CD4-positive, alpha-beta T cell (primary cell): ENCODE results near the gene MAST4. TPM values are rescaled to one million over a fixed set of nuclear protein-coding genes. Genes with fewer than 3 reads are reported as not detected.

Experiments used
- ATAC-seq: fragments of 200-7000 bp; cut with Tn5 transposase; one replicate; pipeline ENCODE4 v1.10.0; 2022; ENCODE audit warnings: mild to moderate bottlenecking; ENCODE audit not compliant: poor library complexity
- CTCF ChIA-PET: fragments of 350-600 bp; sonication (Branson Sonifier 250); formaldehyde crosslinking; loops from one replicate; lab custom pipeline; 2021; ENCODE audit warnings: antibody characterized with exemption, inconsistent platforms; lab: Charles Lee
- POLR2A ChIA-PET: fragments of 350-600 bp; sonication (Branson Sonifier 250); formaldehyde crosslinking; loops from one replicate; lab custom pipeline; 2021; ENCODE audit warnings: antibody characterized with exemption, inconsistent platforms; lab: Charles Lee
- DNase-seq, 14 experiments: peaks; one replicate each; pipeline ENCODE4 v3.0.0-alpha.2; 2013 to 2020; ENCODE audit warnings: mixed read lengths in 2 of 14
- H3K27ac ChIP-seq, 2 donors: one replicate each; pipeline versions ENCODE4 v1.5.1 to v1.7.0; 2013; ENCODE audit warnings: low read length in 2 of 2, low read depth in 1 of 2, mild to moderate bottlenecking in 1 of 2
- H3K27me3 ChIP-seq, 2 experiments: 1 replicate in 1 of 2; 2 replicates in 1 of 2; pipeline versions ENCODE4 v1.6.1 to v1.7.0; 2013; ENCODE audit warnings: low read length in 2 of 2, control low read depth in 1 of 2, mild to moderate bottlenecking in 1 of 2, moderate library complexity in 1 of 2; ENCODE audit not compliant: insufficient read depth in 2 of 2, control insufficient read depth in 1 of 2
- H3K36me3 ChIP-seq: one replicate; pipeline ENCODE4 v1.6.1; 2013; ENCODE audit warnings: low read length, control low read depth; ENCODE audit not compliant: insufficient read depth
- H3K4me1 ChIP-seq: one replicate; pipeline ENCODE4 v1.6.1; 2013; ENCODE audit warnings: low read length, control low read depth; ENCODE audit not compliant: insufficient read depth
- H3K4me3 ChIP-seq: one replicate; pipeline ENCODE4 v1.5.1; 2013; ENCODE audit warnings: mild to moderate bottlenecking, low read length, moderate library complexity
- H3K9me3 ChIP-seq, 2 experiments: 1 replicate in 1 of 2; 2 replicates in 1 of 2; pipeline versions ENCODE4 v1.6.1 to v1.7.0; 2013; ENCODE audit warnings: low read length in 2 of 2, mild to moderate bottlenecking in 2 of 2, control low read depth in 1 of 2, moderate library complexity in 1 of 2; ENCODE audit not compliant: control insufficient read depth in 1 of 2, insufficient read depth in 1 of 2
- H3K27ac Mint-ChIP-seq: one replicate; pipeline ENCODE4 v1.8.0; 2020; ENCODE audit warnings: mixed read lengths
- H3K27me3 Mint-ChIP-seq: one replicate; pipeline ENCODE4 v1.8.0; 2021; ENCODE audit warnings: mixed read lengths
- H3K36me3 Mint-ChIP-seq: one replicate; pipeline ENCODE4 v1.8.0; 2021; ENCODE audit warnings: low read depth, mixed read lengths
- H3K4me1 Mint-ChIP-seq: one replicate; pipeline ENCODE4 v1.8.0; 2021; ENCODE audit warnings: low read depth, mixed read lengths
- H3K4me3 Mint-ChIP-seq: one replicate; pipeline ENCODE4 v1.8.0; 2020; ENCODE audit warnings: mild to moderate bottlenecking, mixed read lengths
- H3K9me3 Mint-ChIP-seq: one replicate; pipeline ENCODE4 v1.8.0; 2020; ENCODE audit warnings: mixed read lengths
- CTCF ChIP-seq: fragments of 200-600 bp; IDR thresholded peaks from one replicate; pipeline ENCODE4 v1.8.0; 2022; ENCODE audit warnings: antibody characterized with exemption, mild to moderate bottlenecking
- intact Hi-C, 2 experiments: fragments of 100-400 bp; cut with DNase I in 1 of 2; cut with micrococcal nuclease in 1 of 2; formaldehyde crosslinking; loops; one replicate each; pipeline versions ENCODE4 v1.15.1 to v1.9.0; 2023 to 2025; cut with DNase I, micrococcal nuclease
- total RNA-seq, 174 experiments: library from RNA in 2 of 174; stranded (reverse) in 2 of 174; gene quantifications; one replicate each; pipeline ENCODE4 v1.2.3 and lab custom pipeline; 2021 to 2026

The MAST4 gene
- total RNA-seq, 2 experiments from 2014 or later, result 21.3 to 21.6 TPM

DNA sequence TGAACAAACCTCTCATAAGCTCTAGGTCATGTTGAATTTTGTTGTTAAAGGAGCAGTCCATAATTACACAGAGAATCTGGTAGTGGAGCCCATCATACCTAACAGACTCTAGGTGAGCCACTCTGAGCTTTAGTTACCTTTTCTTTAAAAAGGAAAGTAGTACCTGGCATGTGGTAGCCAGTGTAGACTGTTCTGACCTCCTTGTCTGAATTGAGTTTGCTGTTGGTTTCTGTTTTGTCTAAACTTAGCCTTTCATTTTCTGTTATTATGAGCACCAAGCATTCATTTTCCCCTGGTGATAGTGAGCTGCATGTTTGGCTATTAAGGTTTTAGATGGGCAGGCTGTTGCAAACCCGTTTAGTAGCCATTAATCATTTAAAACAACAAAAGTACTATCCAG, 112.2 kb downstream of the MAST4 start:
- no peaks in the 10 kb centered on the region for H3K27me3 ChIP-seq
- H3K27ac Mint-ChIP-seq, result no peak overlapping the region
- TF ChIP-seq CTCF, result no peak
- H3K27me3 Mint-ChIP-seq, result peaks cover 16% of the 10 kb centered on the region
- no peak overlapping the region for H3K4me3 ChIP-seq
- H3K9me3 Mint-ChIP-seq, result peaks cover 7% of the 10 kb centered on the region
- no peaks in the 10 kb centered on the region for H3K4me1 ChIP-seq
- no peak overlapping the region for H3K4me3 Mint-ChIP-seq
- no peak overlapping the region for H3K27ac ChIP-seq
- DNase-seq, result no peak
- CTCF ChIA-PET, result interaction anchor here (0.5 kb wide), 1 partner anchor 581 kb away, joined by 4 read pairs; no protein-coding TSS in a partner anchor
- peaks cover 0 to 9% of the 10 kb centered on the region in 2 experiments for H3K9me3 ChIP-seq
- POLR2A ChIA-PET, result no interaction called here
- ATAC-seq, result no peak
- H3K36me3 ChIP-seq, result no peaks in the 10 kb centered on the region
- H3K4me1 Mint-ChIP-seq, result no peaks in the 10 kb centered on the region
- intact Hi-C loops, result no loop called here
- H3K36me3 Mint-ChIP-seq, result no peaks in the 10 kb centered on the region

DNA sequence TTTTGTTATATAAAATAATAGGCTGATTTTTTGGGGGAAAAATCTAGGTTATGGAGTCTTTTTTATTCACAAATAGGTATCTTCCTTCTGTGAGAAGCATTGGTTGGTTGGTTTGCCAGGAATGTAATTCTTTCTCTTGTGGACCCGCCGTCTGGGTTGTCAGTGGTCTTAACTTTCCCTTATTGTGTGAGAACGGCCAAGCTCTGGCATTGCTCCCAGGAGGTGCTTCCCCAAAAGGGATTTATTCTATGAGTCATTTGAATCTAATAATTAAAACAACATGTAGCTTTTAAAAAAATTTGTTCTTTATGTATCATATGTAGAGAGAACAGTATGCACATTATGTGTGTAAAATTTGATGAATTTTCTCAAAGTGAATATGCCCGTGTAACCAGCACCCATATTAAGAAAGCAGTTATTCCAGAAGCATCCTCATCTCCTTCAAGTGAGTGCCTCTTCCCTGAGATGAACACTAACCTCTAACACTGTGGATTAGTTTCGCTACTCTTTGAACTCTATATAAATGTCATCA, 114.4 kb downstream of the MAST4 start:
- ChIA-PET POLR2A (no interaction called here), CTCF (no interaction called here)
- H3K27ac Mint-ChIP-seq, result no peak overlapping the region
- H3K9me3 ChIP-seq, result peaks cover 0 to 9% of the 10 kb centered on the region in 2 experiments
- intact Hi-C loops, result no loop called here
- no peaks in the 10 kb centered on the region for H3K4me1 Mint-ChIP-seq
- no peak overlapping the region for H3K4me3 ChIP-seq
- no peaks in the 10 kb centered on the region for H3K36me3 Mint-ChIP-seq
- H3K4me3 Mint-ChIP-seq, result no peak overlapping the region
- no peak overlapping the region for H3K27ac ChIP-seq
- DNase-seq, result no peak
- H3K27me3 Mint-ChIP-seq, result peaks cover 19% of the 10 kb centered on the region
- no peaks in the 10 kb centered on the region for H3K4me1 ChIP-seq
- ATAC-seq, result no peak
- H3K27me3 ChIP-seq, result no peaks in the 10 kb centered on the region
- no peaks in the 10 kb centered on the region for H3K36me3 ChIP-seq
- TF ChIP-seq CTCF, result no peak
- H3K9me3 Mint-ChIP-seq, result peaks cover 7% of the 10 kb centered on the region

DNA sequence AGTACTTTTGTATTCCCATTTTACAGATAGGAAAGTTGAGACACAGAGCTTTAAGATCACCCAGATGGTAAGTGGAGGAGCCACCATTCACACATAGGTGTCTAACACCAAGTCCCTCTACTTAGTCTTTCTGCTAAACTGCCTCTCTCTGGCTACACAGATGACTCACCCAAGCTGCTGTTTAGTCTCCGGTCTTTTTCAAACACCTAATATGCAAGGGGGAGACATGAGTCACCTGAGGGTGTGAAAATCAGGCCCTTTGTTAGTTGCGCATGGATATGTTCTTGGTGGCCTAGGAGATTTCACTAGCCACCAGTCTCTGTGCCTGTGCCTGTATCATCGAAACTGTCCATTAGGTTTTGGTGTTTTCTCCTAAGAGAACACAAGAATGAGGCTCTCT, 117.8 kb downstream of the MAST4 start:
- TF ChIP-seq CTCF, result no peak
- Histone ChIP-seq H3K27me3 (no peaks in the 10 kb centered on the region), H3K4me3 (no peak overlapping the region), H3K9me3 (peaks cover 0 to 9% of the 10 kb centered on the region in 2 experiments), H3K4me1 (no peaks in the 10 kb centered on the region), H3K36me3 (no peaks in the 10 kb centered on the region), H3K27ac (no peak overlapping the region)
- peaks cover 11% of the 10 kb centered on the region for H3K27me3 Mint-ChIP-seq
- intact Hi-C loops, result no loop called here
- CTCF ChIA-PET, result no interaction called here
- POLR2A ChIA-PET, result no interaction called here
- H3K27ac Mint-ChIP-seq, result no peak overlapping the region
- H3K4me1 Mint-ChIP-seq, result no peaks in the 10 kb centered on the region
- H3K36me3 Mint-ChIP-seq, result no peaks in the 10 kb centered on the region
- DNase-seq, result no peak
- peaks cover 7% of the 10 kb centered on the region for H3K9me3 Mint-ChIP-seq
- H3K4me3 Mint-ChIP-seq, result no peak overlapping the region
- ATAC-seq, result no peak
